Hypothalamus (tissue), 51 donors: ENCODE results near the gene VSIG8.

Experiments
- DNase-seq, 51 donors: peaks; one replicate each; lab custom pipeline; 2025; lab: John Stamatoyannopoulos, UW

The VSIG8 gene

GRCh38 chr1:159884296-159884695 lies 21.8 kb upstream of the VSIG8 start:
- no peak for DNase-seq

GRCh38 chr1:159883134-159883533 lies 20.7 kb upstream of the VSIG8 start:
- DNase-seq, result no peak

DNA sequence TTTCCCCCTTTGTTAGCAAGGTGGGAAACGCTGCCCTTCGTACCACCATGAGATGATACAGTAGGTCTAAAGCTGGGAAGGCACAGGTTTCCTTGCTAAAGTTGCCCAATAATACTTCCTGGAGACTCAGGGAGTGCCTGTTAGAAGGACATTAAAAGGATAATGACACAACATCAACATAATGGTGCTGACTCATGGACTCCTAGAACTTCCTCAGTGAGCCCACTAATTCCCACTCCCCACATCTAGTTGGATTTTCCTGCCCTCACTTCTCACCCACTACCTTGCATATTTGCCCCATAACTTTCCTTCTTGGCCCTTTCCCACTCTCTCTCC lies 20.0 kb upstream of the VSIG8 start:
- no peak for DNase-seq

DNA sequence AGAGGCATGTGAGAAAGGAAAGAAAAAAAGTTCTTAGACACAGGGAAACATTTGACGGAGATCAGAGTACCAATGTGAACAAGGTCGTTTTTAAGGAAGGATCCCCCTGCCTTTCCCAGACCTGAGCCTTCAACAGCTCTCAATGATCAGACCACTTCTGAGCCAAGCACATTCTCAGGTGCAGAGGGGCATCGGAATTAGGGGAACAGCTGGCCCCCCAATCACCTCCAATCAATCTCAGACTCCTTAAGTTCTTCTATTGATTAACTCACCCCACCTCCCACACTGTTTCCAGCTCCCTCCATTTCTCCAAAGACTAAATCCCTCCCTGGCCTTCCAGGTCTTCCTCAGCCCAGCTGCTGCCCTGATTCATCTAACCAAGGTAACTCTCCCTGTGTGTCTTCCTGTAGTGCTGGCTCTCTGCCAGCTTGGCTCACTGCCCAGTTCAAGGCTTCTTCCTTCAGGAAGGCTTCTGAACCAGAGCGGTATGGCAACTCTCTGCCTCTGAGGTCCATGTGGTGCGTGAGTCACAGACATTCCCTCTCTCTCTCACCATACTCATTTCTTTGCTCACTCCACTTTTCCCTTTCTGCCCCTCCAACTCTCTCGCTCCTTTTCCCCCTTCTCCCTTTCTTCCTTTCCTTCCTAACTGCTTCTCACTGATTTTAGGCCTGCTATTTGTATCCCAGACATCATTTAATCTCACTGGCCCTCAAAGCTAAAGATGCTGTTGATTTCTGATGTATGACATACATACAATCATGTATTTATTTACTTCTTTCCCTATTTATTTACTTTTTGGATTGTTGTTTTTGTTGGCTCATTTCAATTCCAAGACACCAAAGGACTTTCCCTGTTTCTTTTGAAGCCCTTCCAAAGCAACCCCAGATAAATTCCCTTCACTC lies 19.4 kb upstream of the VSIG8 start:
- DNase-seq, result peak in 13 of 51 donors; percentile 3 to 39 (median 7)

DNA sequence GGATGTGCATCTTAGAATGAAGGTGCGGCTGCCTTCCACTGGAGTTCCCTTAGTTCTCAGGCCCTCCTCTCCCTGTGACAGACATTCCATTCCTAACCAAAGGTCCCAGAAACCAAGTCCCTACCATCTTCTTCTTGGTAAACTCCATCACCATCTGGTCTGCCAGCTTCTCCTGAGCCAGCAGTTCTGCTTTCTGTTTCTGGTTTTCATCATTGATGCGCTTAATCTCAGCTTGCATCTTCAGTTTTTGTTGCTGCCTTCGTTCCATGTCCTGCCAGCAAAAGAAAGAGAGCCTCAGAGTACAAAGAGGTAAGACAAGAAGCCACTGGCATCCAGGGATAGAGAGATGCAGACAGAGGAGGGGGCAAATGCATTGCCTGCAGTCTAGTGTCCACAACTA lies 18.0 kb upstream of the VSIG8 start:
- DNase-seq, result no peak

DNA sequence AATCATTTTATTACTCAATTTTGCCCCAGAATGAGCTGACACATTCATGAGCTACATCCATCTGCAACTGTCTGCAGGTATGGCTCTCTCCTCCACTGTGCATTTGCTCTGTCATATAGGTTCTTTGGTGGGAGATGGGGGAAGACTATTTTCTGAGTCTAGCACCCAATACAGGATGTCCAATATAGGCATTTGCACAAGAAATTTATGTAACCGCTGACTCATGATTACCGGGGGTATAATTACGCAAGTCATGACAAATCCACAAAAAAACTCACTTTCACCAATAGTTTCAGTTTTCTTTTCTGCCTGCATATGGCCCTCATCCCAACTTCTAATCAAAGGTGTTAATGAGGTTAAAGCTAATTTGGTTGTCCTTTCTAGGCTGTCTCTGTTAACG lies 17.5 kb upstream of the VSIG8 start:
- DNase-seq, result no peak

- no peak for DNase-seq
These were observed 16.7 kb upstream of the VSIG8 start for GRCh38 chr1:159879136-159879535.

GRCh38 chr1:159877695-159878444 lies 15.4 kb upstream of the VSIG8 start:
- no peak for DNase-seq

DNA sequence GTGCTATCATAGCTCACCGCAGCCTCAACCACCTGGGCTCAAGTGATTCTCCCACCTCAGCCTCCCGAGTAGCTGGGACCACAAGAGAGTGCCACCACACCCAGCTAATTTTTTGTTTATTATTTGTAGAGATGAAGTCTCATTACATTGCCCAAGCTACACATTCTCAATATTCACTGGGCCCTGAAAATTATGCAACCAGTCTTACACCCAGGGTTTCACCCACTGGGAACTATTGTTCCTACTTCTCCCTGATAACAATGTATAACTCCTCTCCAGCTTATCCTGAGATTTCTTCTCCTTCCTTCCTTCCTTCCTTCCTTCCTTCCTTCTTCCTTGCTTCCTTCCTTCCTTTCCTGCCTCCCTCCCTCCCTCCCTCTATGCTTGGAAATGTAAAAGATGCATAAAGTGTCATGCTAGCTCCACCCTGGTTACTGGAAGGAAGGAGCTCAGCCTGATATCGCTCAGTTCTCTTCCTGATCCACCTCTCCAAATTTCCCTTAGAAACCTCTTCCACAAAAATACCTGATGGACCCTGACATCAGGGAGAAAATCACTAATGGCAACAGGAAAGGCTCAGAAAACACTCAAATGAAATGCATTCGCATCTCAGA lies 11.2 kb upstream of the VSIG8 start:
- DNase-seq, result no peak

- no peak for DNase-seq
These were observed 10.4 kb upstream of the VSIG8 start for GRCh38 chr1:159872891-159873290.

DNA sequence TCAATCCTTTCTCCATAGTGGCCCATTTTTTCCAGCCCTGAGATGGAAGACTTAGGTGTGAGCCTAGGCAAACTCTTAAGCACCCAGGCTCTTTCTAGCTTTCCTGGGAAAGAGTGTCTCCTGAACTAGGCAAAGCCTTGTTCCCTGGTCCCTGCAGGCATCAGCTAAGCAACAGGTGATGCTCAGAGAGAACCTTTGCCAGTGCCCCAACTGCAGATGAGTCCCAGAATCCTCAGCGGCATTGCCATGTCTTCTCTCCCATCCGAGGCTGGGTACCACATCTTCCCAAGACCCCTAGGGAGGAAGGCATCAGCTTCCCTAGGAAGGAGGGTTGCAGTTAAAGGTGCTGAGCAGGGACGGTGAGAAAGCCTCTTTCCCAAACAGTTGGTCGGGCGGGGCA lies 8.2 kb upstream of the VSIG8 start:
- DNase-seq, result no peak

DNA sequence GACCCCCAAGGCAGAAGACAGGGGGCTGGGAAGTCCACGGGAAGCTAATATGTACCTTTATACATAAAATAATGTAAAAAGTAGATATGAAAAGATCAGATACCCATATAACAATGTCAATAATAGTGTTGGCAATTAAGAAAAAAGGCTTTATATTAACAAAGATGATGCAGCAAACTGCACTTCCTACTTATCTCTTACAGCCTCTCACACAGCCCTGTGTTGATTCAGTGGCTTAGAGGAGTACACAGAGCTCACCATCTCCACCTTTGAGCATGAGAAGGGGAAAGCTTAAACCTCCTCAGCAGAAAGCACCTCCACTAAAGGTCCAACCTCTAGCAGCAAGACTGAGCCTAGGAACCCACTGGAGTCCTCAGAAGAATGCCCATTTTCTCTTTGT lies 7.2 kb upstream of the VSIG8 start:
- DNase-seq, result no peak

DNA sequence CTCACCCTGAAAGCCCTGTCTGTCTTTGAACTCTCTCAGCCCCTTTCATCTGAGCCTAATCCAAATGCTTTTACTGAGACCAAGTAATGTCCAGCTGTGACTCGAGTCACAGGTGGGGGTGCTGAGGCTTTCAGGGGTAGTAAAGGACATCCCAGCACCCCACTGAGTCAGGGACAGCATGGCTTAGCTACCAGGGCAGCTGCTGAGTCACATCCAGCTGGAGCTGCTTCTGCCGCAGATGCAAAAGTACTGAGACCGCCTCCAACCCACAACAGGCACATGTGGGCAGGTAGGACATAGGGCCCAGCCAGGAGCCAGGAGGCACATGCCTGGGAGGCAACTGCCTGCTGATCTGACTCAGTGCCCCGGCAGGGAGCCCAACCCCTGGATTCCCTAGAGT lies 6.7 kb upstream of the VSIG8 start:
- DNase-seq, result no peak

- DNase-seq, result no peak
These were observed 6.3 kb upstream of the VSIG8 start for GRCh38 chr1:159868766-159869165.

- no peak for DNase-seq
These were observed 5.2 kb upstream of the VSIG8 start for GRCh38 chr1:159867664-159868026.

GRCh38 chr1:159866905-159867663 lies 4.6 kb upstream of the VSIG8 start:
- no peak for DNase-seq

DNA sequence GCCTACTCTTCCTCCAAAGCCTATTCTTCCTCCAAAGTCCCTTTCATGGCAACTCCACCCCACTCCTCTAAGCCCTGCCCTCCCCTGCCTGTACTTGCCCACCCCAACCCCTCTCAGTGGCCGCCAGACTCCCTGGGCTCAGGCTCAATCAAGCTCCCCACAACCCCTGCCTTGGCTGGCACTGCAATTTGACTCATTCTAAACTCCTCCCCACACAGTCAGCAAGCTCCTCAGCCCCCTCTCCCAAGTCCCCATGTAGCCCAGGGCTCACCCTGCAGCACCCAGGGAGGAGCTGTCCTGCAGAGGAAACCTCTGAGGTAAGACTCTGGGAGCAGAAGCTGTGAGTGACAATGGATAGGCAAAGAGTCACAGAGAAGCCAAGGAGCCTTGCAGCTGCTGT lies 3.6 kb upstream of the VSIG8 start:
- DNase-seq, result no peak

- DNase-seq, result no peak
These were observed 1.8 kb upstream of the VSIG8 start for GRCh38 chr1:159864262-159864661.

GRCh38 chr1:159862031-159862430 lies 426 bp downstream of the VSIG8 start:
- DNase-seq, result no peak

DNA sequence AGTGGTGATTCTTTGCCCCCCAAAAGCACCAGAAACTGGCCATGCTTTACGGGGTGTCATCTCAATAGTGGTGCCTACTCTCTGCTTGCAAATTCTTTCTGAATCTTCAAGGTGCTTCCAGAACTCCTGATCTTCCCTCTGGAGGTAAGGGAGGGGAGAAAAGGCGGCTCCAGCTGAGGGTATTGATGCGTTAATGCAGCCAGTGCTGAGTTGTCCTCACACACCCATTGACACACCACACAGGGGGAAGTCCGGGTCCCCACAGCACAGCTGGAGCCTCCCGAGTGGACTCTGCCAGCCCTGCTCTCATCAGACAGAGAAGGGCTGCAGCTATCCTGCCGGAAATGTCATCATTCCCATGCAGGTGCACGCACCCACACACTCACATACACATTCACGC lies 1.2 kb downstream of the VSIG8 start:
- DNase-seq, result no peak

DNA sequence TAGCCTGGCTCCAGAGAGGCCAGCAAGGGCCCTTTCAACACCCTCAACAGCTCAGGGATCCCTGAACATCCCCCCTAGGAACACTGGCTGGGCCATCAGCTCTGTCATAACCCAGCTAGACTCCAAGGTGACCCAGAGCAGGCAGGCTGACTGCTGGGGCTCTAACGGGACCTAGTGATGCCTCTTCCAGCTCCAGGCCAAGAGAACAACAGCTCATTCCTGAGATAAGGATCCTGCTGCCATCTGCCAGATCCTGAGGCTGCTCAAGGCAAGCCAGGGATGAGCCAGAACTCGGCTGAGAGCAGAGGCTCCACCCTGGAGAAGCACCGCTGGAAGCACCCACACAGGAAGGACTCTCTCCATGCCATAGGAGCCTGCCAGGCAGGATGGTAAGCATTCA lies 2.0 kb downstream of the VSIG8 start:
- DNase-seq, result no peak
